Suprapubic skin (tissue), 4 donors: ENCODE measurements around the gene ADAP1.

Experiments
- CTCF ChIP-seq, 2 donors: fragments of 200-600 bp in 1 of 2; fragments of 450-650 bp in 1 of 2; sonication (generic) in 1 of 2; IDR thresholded peaks; one replicate each; pipeline ENCODE4 v1.5.1; 2016 to 2019; ENCODE audit warnings: antibody characterized with exemption in 2 of 2, mild to moderate bottlenecking in 1 of 2, moderate library complexity in 1 of 2
- EP300 ChIP-seq: sonication (generic); formaldehyde crosslinking; IDR thresholded peaks from one replicate; pipeline ENCODE4 v1.6.1; 2017; ENCODE audit warnings: antibody characterized with exemption
- POLR2A ChIP-seq, 2 donors: fragments of 450-650 bp; IDR thresholded peaks; one replicate each; pipeline ENCODE4 v1.6.1; 2017; ENCODE audit warnings: antibody characterized with exemption in 2 of 2, mild to moderate bottlenecking in 2 of 2, moderate library complexity in 2 of 2
- POLR2AphosphoS5 ChIP-seq, 3 donors: sonication (generic); formaldehyde crosslinking; IDR thresholded peaks; one replicate each; pipeline ENCODE4 v1.6.1; 2017; ENCODE audit warnings: antibody characterized with exemption in 3 of 3

- TF ChIP-seq EP300 (no peak), CTCF (IDR thresholded peaks at IDR 0.05) (no peak), POLR2AphosphoS5 (IDR thresholded peaks at IDR 0.05) (no peak), POLR2A (IDR thresholded peaks at IDR 0.05) (no peak)
Observed at GRCh38 chr7:900331-901040, 54.0 kb downstream of the ADAP1 start.
